Colonic mucosa (tissue), 4 donors: ENCODE results near the gene SPATA20. TPM values are rescaled to one million over a fixed set of nuclear protein-coding genes. Genes with fewer than 3 reads are reported as not detected.

Source experiments
- DNase-seq: peaks from one replicate; pipeline ENCODE4 v3.0.0-alpha.2; 2020
- H3K27ac ChIP-seq: fragments of 200-600 bp; one replicate; pipeline ENCODE4 v1.8.0; 2021
- H3K27me3 ChIP-seq: fragments of 200-600 bp; one replicate; pipeline ENCODE4 v1.8.0; 2021
- H3K36me3 ChIP-seq: fragments of 200-600 bp; one replicate; pipeline ENCODE4 v1.8.0; 2021
- H3K4me1 ChIP-seq: fragments of 200-600 bp; one replicate; pipeline ENCODE4 v1.8.0; 2021; ENCODE audit warnings: mild to moderate bottlenecking
- H3K4me3 ChIP-seq: fragments of 200-600 bp; one replicate; pipeline ENCODE4 v1.8.0; 2021
- H3K9ac ChIP-seq, 2 donors: one replicate each; pipeline ENCODE4 v1.7.0; 2013; ENCODE audit warnings: control low read depth in 2 of 2, low read depth in 2 of 2, low read length in 2 of 2
- H3K9me3 ChIP-seq: fragments of 200-600 bp; one replicate; pipeline ENCODE4 v1.8.0; 2021
- CTCF ChIP-seq: fragments of 200-600 bp; IDR thresholded peaks from one replicate; pipeline ENCODE4 v1.8.0; 2022; ENCODE audit warnings: antibody characterized with exemption, mild to moderate bottlenecking
- intact Hi-C: fragments of 100-400 bp; cut with DNase I; formaldehyde crosslinking; loops from one replicate; pipeline ENCODE4 v1.14.1; 2022
- total RNA-seq, 2 donors: library from RNA; stranded (reverse); fragmentation: NEBNext Ultra II Directional in 1 of 2; extraction: Animal tissue kit (Norgen Biotek cat#: 25700) in 1 of 2; gene quantifications; one replicate each; pipeline ENCODE4 v1.2.1, GENCODE V29; 2021
- donor health status: healthy.
- donor health status: DM: no; HTN: no; CAD: no.
- donor health status: DM: no; HTN: no; CAD: no.

Gene SPATA20
- total RNA-seq, 2 donors from 2014 or later: 41.6 to 53.1 TPM

GRCh38 chr17:50511058-50511457 is 35.9 kb upstream of the SPATA20 start:
- Histone ChIP-seq H3K27ac (no peak overlapping the region), H3K4me3 (no peak overlapping the region), H3K36me3 (no peaks in the 10 kb centered on the region), H3K9ac (no peak overlapping the region), H3K27me3 (no peaks in the 10 kb centered on the region), H3K4me1 (no peaks in the 10 kb centered on the region), H3K9me3 (no peaks in the 10 kb centered on the region)
- DNase-seq: no peak
- intact Hi-C loops: no loop called here
- TF ChIP-seq CTCF: no peak

GRCh38 chr17:50513495-50513894 is 33.5 kb upstream of the SPATA20 start:
- intact Hi-C loops: no loop called here
- Histone ChIP-seq H3K4me1 (no peaks in the 10 kb centered on the region), H3K9me3 (no peaks in the 10 kb centered on the region), H3K27ac (no peak overlapping the region), H3K9ac (no peak overlapping the region), H3K36me3 (no peaks in the 10 kb centered on the region), H3K4me3 (no peak overlapping the region), H3K27me3 (no peaks in the 10 kb centered on the region)
- TF ChIP-seq CTCF: no peak
- DNase-seq: no peak

GRCh38 chr17:50514388-50514787 is 32.6 kb upstream of the SPATA20 start:
- no peak for DNase-seq
- Histone ChIP-seq H3K27me3 (no peaks in the 10 kb centered on the region), H3K9ac (no peak overlapping the region), H3K27ac (no peak overlapping the region), H3K4me3 (no peak overlapping the region), H3K9me3 (no peaks in the 10 kb centered on the region), H3K4me1 (no peaks in the 10 kb centered on the region), H3K36me3 (no peaks in the 10 kb centered on the region)
- intact Hi-C loops: no loop called here
- no peak for TF ChIP-seq CTCF

GRCh38 chr17:50514936-50515702 is 31.9 kb upstream of the SPATA20 start:
- Histone ChIP-seq H3K27me3 (no peaks in the 10 kb centered on the region), H3K9me3 (no peaks in the 10 kb centered on the region), H3K27ac (no peak overlapping the region), H3K36me3 (no peaks in the 10 kb centered on the region), H3K4me1 (no peaks in the 10 kb centered on the region), H3K4me3 (no peak overlapping the region), H3K9ac (no peak overlapping the region)
- no peak for TF ChIP-seq CTCF
- intact Hi-C loops: no loop called here
- DNase-seq: no peak

- Histone ChIP-seq H3K4me1 (no peaks in the 10 kb centered on the region), H3K4me3 (no peak overlapping the region), H3K27me3 (no peaks in the 10 kb centered on the region), H3K9ac (no peak overlapping the region), H3K36me3 (no peaks in the 10 kb centered on the region), H3K27ac (peak overlapping the region; percentile 9), H3K9me3 (no peaks in the 10 kb centered on the region)
- no peak for TF ChIP-seq CTCF
- intact Hi-C loops: no loop called here
- no peak for DNase-seq
These were observed 30.0 kb upstream of the SPATA20 start for GRCh38 chr17:50517011-50517410.
